Panc1 (cell line): ENCODE data around the gene HILPDA. TPM values are rescaled to one million over a fixed set of nuclear protein-coding genes. Genes with fewer than 3 reads are reported as not detected.

Experiments
- ATAC-seq: fragments of 200-7000 bp; cut with Tn5 transposase; 2 replicates; pipeline ENCODE4 v1.9.1; 2020; ENCODE audit warnings: mild to moderate bottlenecking, moderate library complexity
- BruUV-seq: library from RNA; stranded (reverse); fragments of 400-500 nt; replicated peaks from 2 replicates; lab custom pipeline; 2021; lab: Mats Ljungman, UMichigan
- CTCF ChIA-PET: fragments of 300-600 bp; sonication (Branson Sonifier 250); formaldehyde crosslinking; loops from one replicate; lab custom pipeline; 2022; ENCODE audit warnings: antibody characterized with exemption; lab: Charles Lee
- POLR2A ChIA-PET: fragments of 300-600 bp; sonication (Branson Sonifier 250); formaldehyde crosslinking; loops from one replicate; lab custom pipeline; 2022; ENCODE audit warnings: antibody characterized with exemption; lab: Charles Lee
- DNase-seq: peaks from one replicate; pipeline ENCODE4 v3.0.0-alpha.2; 2010; ENCODE audit warnings: low read depth, low spot score
- H3K27ac ChIP-seq: 2 replicates; pipeline ENCODE4 v1.5.1; 2011; ENCODE audit warnings: mild to moderate bottlenecking, low read length, inconsistent platforms
- H3K27me3 ChIP-seq: fragments of 200-500 bp; sonication (Bioruptor generic); 2 replicates; pipeline ENCODE4 v1.6.0; 2014; ENCODE audit warnings: low read length, inconsistent platforms; ENCODE audit not compliant: control insufficient read depth, insufficient read depth
- H3K36me3 ChIP-seq: fragments of 200-500 bp; sonication (Bioruptor generic); 2 replicates; pipeline ENCODE4 v1.5.1; 2014; ENCODE audit warnings: inconsistent platforms, mild to moderate bottlenecking, low read length, moderate library complexity; ENCODE audit not compliant: control insufficient read depth, insufficient read depth
- H3K4me1 ChIP-seq: 2 replicates; pipeline ENCODE4 v1.5.1; 2011; ENCODE audit warnings: inconsistent platforms, mild to moderate bottlenecking, low read length, moderate library complexity; ENCODE audit not compliant: control insufficient read depth, insufficient read depth
- H3K4me3 ChIP-seq, 2 experiments: 2 replicates each; pipeline ENCODE4 v1.5.1; 2011 to 2012; ENCODE audit warnings: low read depth in 2 of 2, low read length in 2 of 2, mild to moderate bottlenecking in 2 of 2, inconsistent platforms in 1 of 2, moderate library complexity in 1 of 2
- H3K9me3 ChIP-seq: fragments of 200-500 bp; sonication (Bioruptor generic); 2 replicates; pipeline ENCODE4 v1.5.1; 2014; ENCODE audit warnings: low read depth, mild to moderate bottlenecking, inconsistent platforms, low read length, moderate library complexity; ENCODE audit not compliant: control insufficient read depth, insufficient read depth
- CTCF ChIP-seq: fragments of 450-650 bp; IDR thresholded peaks from 2 replicates; pipeline ENCODE4 v1.5.1; 2017; ENCODE audit warnings: mild to moderate bottlenecking
- POLR2AphosphoS5 ChIP-seq: IDR thresholded peaks from 2 replicates; pipeline ENCODE4 v1.6.1; 2012; ENCODE audit warnings: mild to moderate bottlenecking, low read depth, low read length, moderate library complexity
- REST ChIP-seq, 2 experiments: IDR thresholded peaks; 2 replicates each; pipeline ENCODE4 v1.6.1; 2011 to 2012; ENCODE audit warnings: low read depth in 2 of 2, control low read depth in 1 of 2, low read length in 1 of 2, mild to moderate bottlenecking in 1 of 2, moderate library complexity in 1 of 2; ENCODE audit not compliant: insufficient read depth in 1 of 2
- SIN3A ChIP-seq: IDR thresholded peaks from 2 replicates; pipeline ENCODE4 v1.6.1; 2012; ENCODE audit warnings: low read depth, mild to moderate bottlenecking, low read length, moderate library complexity, borderline replicate concordance; ENCODE audit not compliant: insufficient read depth
- TCF7L2 ChIP-seq: IDR thresholded peaks from 2 replicates; pipeline ENCODE4 v1.6.1; 2011; ENCODE audit warnings: mild to moderate bottlenecking, low read depth, low read length, inconsistent platforms
- in situ Hi-C: cut with HindIII; loops from 2 replicates; pipeline ENCODE4 v1.10.0; 2016; ENCODE audit warnings: low sequenced_read_pairs, low pct_unique_long_range_greater_than_20kb
- intact Hi-C: fragments of 100-400 bp; cut with micrococcal nuclease; formaldehyde crosslinking; loops from one replicate; pipeline ENCODE4 v1.10.0; 2022; ENCODE audit not compliant: unreplicated experiment
- total RNA-seq: library from RNA; stranded (reverse); gene quantifications from one replicate; pipeline ENCODE4 v1.2.1, GENCODE V29; 2021; ENCODE audit not compliant: unreplicated experiment

HILPDA gene
- total RNA-seq, 1 experiment from 2014 or later = 70.8 TPM

- in situ Hi-C loops = no loop called here
- intact Hi-C loops = no loop called here
Measured at GRCh38 chr7:128407233-128407589, 48.5 kb upstream of the HILPDA start.

GRCh38 chr7:128407751-128408708, 47.6 kb upstream of the HILPDA start:
- in situ Hi-C loops (no loop called here), intact Hi-C loops (no loop called here)
- ChIA-PET POLR2A (no interaction called here), CTCF (interaction anchor here (0.6 to 1.2 kb wide), 5 partner anchors 9 to 66 kb away, joined by 3 to 4 read pairs (median 3); no protein-coding TSS in a partner anchor)
- H3K27me3 ChIP-seq = no peaks in the 10 kb centered on the region
- DNase-seq = no peak
- H3K4me1 ChIP-seq = peaks cover 35% of the 10 kb centered on the region
- H3K27ac ChIP-seq = no peak overlapping the region
- H3K36me3 ChIP-seq = no peaks in the 10 kb centered on the region; the same call in 1 of the 2 replicates
- H3K4me3 ChIP-seq = peak overlapping the region in 1 of 2 experiments; percentile 86; a peak in 2 of 4 replicates
- BruUV-seq = no TSS peak
- no peak for ATAC-seq
- no peak for TF ChIP-seq REST (IDR thresholded peaks at IDR 0.05; ENCODE audit: insufficient read depth in 1 of 2, low read depth in 2 of 2, low read length in 1 of 2)
- no peak for TF ChIP-seq CTCF
- TF ChIP-seq SIN3A = no peak
- TF ChIP-seq TCF7L2 = no peak
- no peak for TF ChIP-seq POLR2AphosphoS5
- H3K9me3 ChIP-seq = no peaks in the 10 kb centered on the region

More at GRCh38 chr7:128407233-128407589, 48.5 kb upstream of the HILPDA start:
- no peaks in the 10 kb centered on the region; the same call in 1 of the 2 replicates for H3K36me3 ChIP-seq
- POLR2A ChIA-PET = no interaction called here
- H3K4me3 ChIP-seq = no peak overlapping the region
- CTCF ChIA-PET = interaction anchor here (1.0 to 1.2 kb wide), 2 partner anchors 54 to 60 kb away, joined by 3 read pairs; no protein-coding TSS in a partner anchor
- no peak for TF ChIP-seq POLR2AphosphoS5
- no TSS peak for BruUV-seq
- H3K27me3 ChIP-seq = no peaks in the 10 kb centered on the region
- H3K27ac ChIP-seq = 0 out of 2 replicates have a peak overlapping the region, but pooled peaks have one; percentile 31
- DNase-seq = no peak
- H3K4me1 ChIP-seq = peaks cover 35% of the 10 kb centered on the region
- no peaks in the 10 kb centered on the region for H3K9me3 ChIP-seq
- no peak for ATAC-seq
